Glomerular visceral epithelial cell (primary cell): ENCODE data around the gene RIMBP2.
"Not testable (repeated sequence)": the region's sequence is repeated elsewhere in the genome, so short reads cannot be mapped to it uniquely, and the experiment has no call there.

Experiments
- DNase-seq: peaks from one replicate; pipeline ENCODE4 v3.0.0-alpha.2; 2016; ENCODE audit errors: extremely low spot score

Gene RIMBP2

GRCh38 chr12:130658145-130658911 lies 57.8 kb downstream of the RIMBP2 start:
- DNase-seq = no peak

- no peak for DNase-seq
These were observed 59.7 kb downstream of the RIMBP2 start for GRCh38 chr12:130656411-130656810.

GRCh38 chr12:130655881-130656280 lies 60.2 kb downstream of the RIMBP2 start:
- no peak for DNase-seq

GRCh38 chr12:130655010-130655409 lies 61.1 kb downstream of the RIMBP2 start:
- DNase-seq = no peak

GRCh38 chr12:130651188-130651959 lies 64.7 kb downstream of the RIMBP2 start:
- no peak for DNase-seq

- DNase-seq = no peak
These were observed 66.0 kb downstream of the RIMBP2 start for GRCh38 chr12:130650131-130650530.

GRCh38 chr12:130649101-130650045 lies 66.7 kb downstream of the RIMBP2 start:
- DNase-seq = no peak

GRCh38 chr12:130647814-130648213 lies 68.3 kb downstream of the RIMBP2 start:
- DNase-seq = no peak

- no peak for DNase-seq
These were observed 69.3 kb downstream of the RIMBP2 start for GRCh38 chr12:130646716-130647370.

GRCh38 chr12:130646191-130646590 lies 69.9 kb downstream of the RIMBP2 start:
- DNase-seq = not testable (repeated sequence)

- DNase-seq = no peak
These were observed 70.3 kb downstream of the RIMBP2 start for GRCh38 chr12:130645751-130646150.

- no peak for DNase-seq
These were observed 71.5 kb downstream of the RIMBP2 start for GRCh38 chr12:130644566-130644965.

GRCh38 chr12:130644146-130644545 lies 72.0 kb downstream of the RIMBP2 start:
- no peak for DNase-seq

GRCh38 chr12:130642856-130643255 lies 73.2 kb downstream of the RIMBP2 start:
- DNase-seq = no peak

- no peak for DNase-seq
These were observed 74.4 kb downstream of the RIMBP2 start for GRCh38 chr12:130641533-130642184.

GRCh38 chr12:130640901-130641300 lies 75.2 kb downstream of the RIMBP2 start:
- no peak for DNase-seq

GRCh38 chr12:130640496-130640895 lies 75.6 kb downstream of the RIMBP2 start:
- no peak for DNase-seq

- DNase-seq = no peak
These were observed 76.3 kb downstream of the RIMBP2 start for GRCh38 chr12:130639476-130640424.

- DNase-seq = no peak
These were observed 79.7 kb downstream of the RIMBP2 start for GRCh38 chr12:130636370-130636769.

- no peak for DNase-seq
These were observed 81.2 kb downstream of the RIMBP2 start for GRCh38 chr12:130634866-130635265.
